ENCODE data around the gene UGGT2. TPM values are rescaled to one million over a fixed set of nuclear protein-coding genes. Genes with fewer than 3 reads are reported as not detected.

UGGT2 gene
- total RNA-seq, 2 experiments from 2014 or later: 1.8 TPM; not detected in 1

GRCh38 chr13:96090240-96091101 is 37.3 kb upstream of the UGGT2 start:
- DNase-seq (ENCODE audit: low spot score): no peak
- H3K4me1 ChIP-seq (ENCODE audit: insufficient read depth, low read length, poor library complexity, severe bottlenecking): no peaks in the 10 kb centered on the region
- H4K20me1 ChIP-seq (ENCODE audit: insufficient read depth, low read length): no peaks in the 10 kb centered on the region
- H3K4me3 ChIP-seq (ENCODE audit: low read depth, low read length, poor library complexity, severe bottlenecking): no peak overlapping the region
- no peaks in the 10 kb centered on the region for H3K9me2 ChIP-seq (ENCODE audit: insufficient read depth, low read length)
- ChIA-PET POLR2A (no interaction called here), CTCF (ENCODE audit: unreplicated experiment) (no interaction called here)
- no peak overlapping the region for H2AFZ ChIP-seq (ENCODE audit: low read length)
- TF ChIP-seq EZH2phosphoT487 (IDR thresholded peaks at IDR 0.05; ENCODE audit: borderline replicate concordance, low read depth, low read length) (no peak), CTCF (conservative IDR thresholded peaks at IDR 0.05; ENCODE audit: low read length) (no peak)
- no TSS peak for BruUV-seq (replicated peaks)
- H3K9me3 ChIP-seq (ENCODE audit: low read length): no peaks in the 10 kb centered on the region
- intact Hi-C loops (cut with micrococcal nuclease; ENCODE audit: unreplicated experiment): no loop called here
- no peaks in the 10 kb centered on the region for H3K79me2 ChIP-seq (ENCODE audit: insufficient read depth, low read depth, low read length)
- H3K4me2 ChIP-seq (ENCODE audit: low read length): no peak overlapping the region
- H3K36me3 ChIP-seq (ENCODE audit: insufficient read depth, low read length): no peaks in the 10 kb centered on the region
- no peak overlapping the region for H3K27ac ChIP-seq (ENCODE audit: low read depth, low read length, poor library complexity, severe bottlenecking)

- ChIA-PET CTCF (ENCODE audit: unreplicated experiment) (no interaction called here), POLR2A (no interaction called here)
- H3K9me2 ChIP-seq (ENCODE audit: insufficient read depth, low read length): no peaks in the 10 kb centered on the region
- no peak within 1 kb of the TSS for H2AFZ ChIP-seq (ENCODE audit: low read length)
- H3K4me3 ChIP-seq (ENCODE audit: low read depth, low read length, poor library complexity, severe bottlenecking): no peak within 1 kb of the TSS
- no peak within 1 kb of the TSS; the same call in 1 of the 2 replicates for H3K4me2 ChIP-seq (ENCODE audit: low read length)
- H4K20me1 ChIP-seq (ENCODE audit: insufficient read depth, low read length): no peaks in the 10 kb centered on the region
- no peaks in the 10 kb centered on the region for H3K79me2 ChIP-seq (ENCODE audit: insufficient read depth, low read depth, low read length)
- no peaks in the 10 kb centered on the region for H3K9me3 ChIP-seq (ENCODE audit: low read length)
- no peak for DNase-seq (ENCODE audit: low spot score)
- intact Hi-C loops (cut with micrococcal nuclease; ENCODE audit: unreplicated experiment): no loop called here
- H3K27ac ChIP-seq (ENCODE audit: low read depth, low read length, poor library complexity, severe bottlenecking): no peak within 1 kb of the TSS
- no peaks in the 10 kb centered on the region for H3K36me3 ChIP-seq (ENCODE audit: insufficient read depth, low read length)
- TF ChIP-seq EZH2phosphoT487 (IDR thresholded peaks at IDR 0.05; ENCODE audit: borderline replicate concordance, low read depth, low read length): no peak
- TF ChIP-seq CTCF (conservative IDR thresholded peaks at IDR 0.05; ENCODE audit: low read length): no peak
- H3K4me1 ChIP-seq (ENCODE audit: insufficient read depth, low read length, poor library complexity, severe bottlenecking): no peaks in the 10 kb centered on the region
- no TSS peak for BruUV-seq (replicated peaks)
Observed at GRCh38 chr13:96089749-96090239, 36.6 kb upstream of the UGGT2 start, which contains the start of gene HS6ST3. HS6ST3 (plus strand) TSS chr13:96090107.

GRCh38 chr13:96089139-96089538 is 35.9 kb upstream of the UGGT2 start:
- intact Hi-C loops (cut with micrococcal nuclease; ENCODE audit: unreplicated experiment): no loop called here
- Histone ChIP-seq H3K4me1 (ENCODE audit: insufficient read depth, low read length, poor library complexity, severe bottlenecking) (no peaks in the 10 kb centered on the region), H3K4me2 (ENCODE audit: low read length) (no peak overlapping the region), H3K9me2 (ENCODE audit: insufficient read depth, low read length) (no peaks in the 10 kb centered on the region), H3K9me3 (ENCODE audit: low read length) (no peaks in the 10 kb centered on the region), H3K36me3 (ENCODE audit: insufficient read depth, low read length) (no peaks in the 10 kb centered on the region), H2AFZ (ENCODE audit: low read length) (no peak overlapping the region), H4K20me1 (ENCODE audit: insufficient read depth, low read length) (no peaks in the 10 kb centered on the region), H3K4me3 (ENCODE audit: low read depth, low read length, poor library complexity, severe bottlenecking) (no peak overlapping the region), H3K27ac (ENCODE audit: low read depth, low read length, poor library complexity, severe bottlenecking) (no peak overlapping the region), H3K79me2 (ENCODE audit: insufficient read depth, low read depth, low read length) (no peaks in the 10 kb centered on the region)
- DNase-seq (ENCODE audit: low spot score): no peak
- BruUV-seq (replicated peaks): no TSS peak
- ChIA-PET CTCF (ENCODE audit: unreplicated experiment) (no interaction called here), POLR2A (interaction anchor here (0.6 kb wide), 1 partner anchor 608 kb away, joined by 3 read pairs; no protein-coding TSS in a partner anchor)
- TF ChIP-seq CTCF (conservative IDR thresholded peaks at IDR 0.05; ENCODE audit: low read length) (no peak), EZH2phosphoT487 (IDR thresholded peaks at IDR 0.05; ENCODE audit: borderline replicate concordance, low read depth, low read length) (no peak)

Measured in OCI-LY7 (cell line).